H9 (cell line): ENCODE data around the gene OR10H5. TPM values are rescaled to one million over a fixed set of nuclear protein-coding genes. Genes with fewer than 3 reads are reported as not detected.

Experiments
- DNase-seq: peaks from one replicate; pipeline ENCODE4 v3.0.0-alpha.2; 2017
- H2AFZ ChIP-seq: one replicate; pipeline ENCODE4 v1.6.1; 2013; ENCODE audit warnings: mild to moderate bottlenecking, low read length, control low read depth, moderate library complexity
- H2AK5ac ChIP-seq: 2 replicates; pipeline ENCODE4 v1.6.1; 2013; ENCODE audit warnings: low read length, control low read depth, mixed read lengths; ENCODE audit not compliant: insufficient read length
- H2BK120ac ChIP-seq: one replicate; pipeline ENCODE4 v1.6.1; 2013; ENCODE audit warnings: low read depth, mild to moderate bottlenecking, low read length, control low read depth, inconsistent platforms; ENCODE audit not compliant: poor library complexity, severe bottlenecking
- H2BK12ac ChIP-seq: 2 replicates; pipeline ENCODE4 v1.6.1; 2013; ENCODE audit warnings: low read length, control low read depth, mixed read lengths, low read depth; ENCODE audit not compliant: insufficient read length
- H2BK15ac ChIP-seq: 2 replicates; pipeline ENCODE4 v1.6.1; 2013; ENCODE audit warnings: low read depth, low read length, control low read depth
- H2BK20ac ChIP-seq: one replicate; pipeline ENCODE4 v1.6.1; 2013; ENCODE audit warnings: low read depth, mild to moderate bottlenecking, low read length, control low read depth, inconsistent platforms; ENCODE audit not compliant: poor library complexity, severe bottlenecking
- H2BK5ac ChIP-seq: 2 replicates; pipeline ENCODE4 v1.6.1; 2013; ENCODE audit warnings: low read length, control low read depth, mixed read lengths; ENCODE audit not compliant: insufficient read length
- H3K14ac ChIP-seq: 2 replicates; pipeline ENCODE4 v1.6.1; 2013; ENCODE audit warnings: low read length, control low read depth; ENCODE audit not compliant: insufficient read depth
- H3K18ac ChIP-seq: 2 replicates; pipeline ENCODE4 v1.6.1; 2013; ENCODE audit warnings: low read depth, mild to moderate bottlenecking, mixed read lengths, low read length, control low read depth; ENCODE audit not compliant: insufficient read length
- H3K23ac ChIP-seq: 2 replicates; pipeline ENCODE4 v1.6.1; 2013; ENCODE audit warnings: low read length, control low read depth, mixed read lengths, low read depth; ENCODE audit not compliant: insufficient read length
- H3K23me2 ChIP-seq: 2 replicates; pipeline ENCODE4 v1.6.1; 2013; ENCODE audit warnings: low read depth, mild to moderate bottlenecking, mixed read lengths, low read length, control low read depth; ENCODE audit not compliant: insufficient read length, poor library complexity, severe bottlenecking
- H3K27ac ChIP-seq: 2 replicates; pipeline ENCODE4 v1.5.1; 2013; ENCODE audit warnings: low read length, control low read depth, mixed read lengths, low read depth; ENCODE audit not compliant: insufficient read length
- H3K27me3 ChIP-seq: 2 replicates; pipeline ENCODE4 v1.6.1; 2013; ENCODE audit warnings: low read length, control low read depth, inconsistent platforms; ENCODE audit not compliant: insufficient read depth
- H3K4ac ChIP-seq: 2 replicates; pipeline ENCODE4 v1.6.1; 2013; ENCODE audit warnings: low read depth, mild to moderate bottlenecking, control low read depth, inconsistent platforms, low read length, moderate library complexity
- H3K4me1 ChIP-seq: 2 replicates; pipeline ENCODE4 v1.6.1; 2013; ENCODE audit warnings: low read length, control low read depth, inconsistent platforms; ENCODE audit not compliant: insufficient read depth
- H3K4me2 ChIP-seq: 2 replicates; pipeline ENCODE4 v1.6.1; 2013; ENCODE audit warnings: low read length, control low read depth, mixed read lengths; ENCODE audit not compliant: insufficient read length, insufficient read depth
- H3K56ac ChIP-seq: 2 replicates; pipeline ENCODE4 v1.6.1; 2013; ENCODE audit warnings: low read depth, mild to moderate bottlenecking, mixed read lengths, low read length, control low read depth; ENCODE audit not compliant: insufficient read length
- H3K79me1 ChIP-seq: 2 replicates; pipeline ENCODE4 v1.6.1; 2013; ENCODE audit warnings: low read depth, mild to moderate bottlenecking, moderate library complexity, low read length, control low read depth, inconsistent platforms; ENCODE audit not compliant: insufficient read depth, poor library complexity, severe bottlenecking
- H3K79me2 ChIP-seq: 2 replicates; pipeline ENCODE4 v1.6.1; 2013; ENCODE audit warnings: low read length, control low read depth, inconsistent platforms; ENCODE audit not compliant: insufficient read depth
- H3K9ac ChIP-seq: 2 replicates; pipeline ENCODE4 v1.6.1; 2013; ENCODE audit warnings: low read length, control low read depth, mixed read lengths; ENCODE audit not compliant: insufficient read length; ENCODE audit errors: extremely low read depth
- H3K9me3 ChIP-seq: one replicate; pipeline ENCODE4 v1.6.1; 2013; ENCODE audit warnings: low read depth, low read length, inconsistent platforms; ENCODE audit not compliant: control insufficient read depth
- H3T11ph ChIP-seq: one replicate; pipeline ENCODE4 v1.6.1; 2013; ENCODE audit warnings: mild to moderate bottlenecking, low read length, control low read depth, inconsistent platforms
- H4K20me1 ChIP-seq: one replicate; pipeline ENCODE4 v1.6.1; 2013; ENCODE audit not compliant: control insufficient read depth, insufficient read length, insufficient read depth
- H4K5ac ChIP-seq: 2 replicates; pipeline ENCODE4 v1.6.1; 2013; ENCODE audit warnings: low read depth, mild to moderate bottlenecking, mixed read lengths, low read length, control low read depth; ENCODE audit not compliant: insufficient read length
- H4K8ac ChIP-seq: replicated peaks from 2 replicates; pipeline ENCODE4 v1.6.1; 2013; ENCODE audit warnings: low read length, control low read depth, mixed read lengths, low read depth; ENCODE audit not compliant: insufficient read length
- H4K91ac ChIP-seq: 2 replicates; pipeline ENCODE4 v1.6.1; 2013; ENCODE audit warnings: low read depth, mild to moderate bottlenecking, moderate library complexity, mixed read lengths, low read length, control low read depth; ENCODE audit not compliant: insufficient read length
- H3K27ac Mint-ChIP-seq, 3 experiments: 2 replicates in 2 of 3; 3 replicates in 1 of 3; pipeline ENCODE4 v1.8.0; 2020 to 2021; ENCODE audit warnings: mixed read lengths in 3 of 3, mild to moderate bottlenecking in 1 of 3, moderate library complexity in 1 of 3
- H3K27me3 Mint-ChIP-seq: 2 replicates; pipeline ENCODE4 v1.8.0; 2021; ENCODE audit warnings: low read depth, mild to moderate bottlenecking, moderate library complexity, mixed read lengths
- H3K36me3 Mint-ChIP-seq, 3 experiments: 2 replicates in 2 of 3; 3 replicates in 1 of 3; pipeline ENCODE4 v1.8.0; 2020 to 2021; ENCODE audit warnings: low read depth in 3 of 3, mixed read lengths in 3 of 3; ENCODE audit not compliant: insufficient read depth in 1 of 3
- H3K4me1 Mint-ChIP-seq, 2 experiments: 2 replicates each; pipeline ENCODE4 v1.8.0; 2020; ENCODE audit warnings: mixed read lengths in 2 of 2
- H3K4me3 Mint-ChIP-seq, 2 experiments: 2 replicates in 1 of 2; 3 replicates in 1 of 2; pipeline ENCODE4 v1.8.0; 2020 to 2021; ENCODE audit warnings: mild to moderate bottlenecking in 2 of 2, mixed read lengths in 2 of 2, moderate library complexity in 1 of 2
- H3K9me3 Mint-ChIP-seq, 2 experiments: 2 replicates in 1 of 2; 3 replicates in 1 of 2; pipeline ENCODE4 v1.8.0; 2020; ENCODE audit warnings: mild to moderate bottlenecking in 2 of 2, mixed read lengths in 2 of 2, moderate library complexity in 1 of 2
- CTCF ChIP-seq: fragments of 200-600 bp; sonication (generic); conservative IDR thresholded peaks from 3 replicates; pipeline ENCODE4 v1.8.0; 2021; ENCODE audit warnings: antibody characterized with exemption, mild to moderate bottlenecking
- WGBS: extraction: QIAGEN DNeasy Blood & Tissue Kit; methylation state at CpG from one replicate; pipeline ENCODE4 v1.1.7; 2013; ENCODE audit warnings: missing lambda C conversion rate, low lambda C conversion rate, mixed read lengths; ENCODE audit not compliant: insufficient read length; ENCODE audit errors: extremely low coverage; 5-methylcytosine and 5-hydroxymethylcytosine counted together
- total RNA-seq: library from RNA; stranded (reverse); gene quantifications from 2 replicates; pipeline ENCODE4 v1.2.1, GENCODE V29; 2021

Gene OR10H5
- total RNA-seq, 1 experiment from 2014 or later = not detected

GRCh38 chr19:15840833-15841232 is 53.4 kb downstream of the OR10H5 start:
- Mint-ChIP-seq H3K4me1 (no peaks in the 10 kb centered on the region), H3K27ac (no peak overlapping the region), H3K27me3 (peaks cover 3% of the 10 kb centered on the region), H3K4me3 (no peak overlapping the region), H3K36me3 (peaks cover 15 to 38% (median 18%) of the 10 kb centered on the region in 3 experiments), H3K9me3 (peaks cover 77 to 80% of the 10 kb centered on the region in 2 experiments)
- Histone ChIP-seq H3K14ac (no peak overlapping the region), H2BK15ac (no peak overlapping the region), H3K56ac (no peak overlapping the region), H2BK120ac (no peak overlapping the region), H3K27me3 (no peaks in the 10 kb centered on the region), H3K79me2 (no peaks in the 10 kb centered on the region), H3K4me1 (no peaks in the 10 kb centered on the region), H3K23me2 (no peaks in the 10 kb centered on the region), H3K9me3 (peaks cover 74% of the 10 kb centered on the region), H3K23ac (no peak overlapping the region), H3K9ac (no peak overlapping the region), H2BK5ac (no peak overlapping the region), H4K8ac (no peak overlapping the region), H4K20me1 (no peaks in the 10 kb centered on the region), H2BK12ac (no peak overlapping the region), H4K5ac (no peak overlapping the region), H2AK5ac (no peak overlapping the region), H4K91ac (no peak overlapping the region), H2AFZ (no peak overlapping the region), H3K18ac (no peak overlapping the region), H3K79me1 (no peaks in the 10 kb centered on the region), H3K27ac (no peak overlapping the region), H3K4me2 (no peak overlapping the region), H3T11ph (no peak overlapping the region), H2BK20ac (no peak overlapping the region), H3K4ac (no peak overlapping the region)
- TF ChIP-seq CTCF = no peak
- DNase-seq = no peak
- no CpG with 5 or more reads among the region's 2 CpGs for WGBS
